B cell (primary cell): ENCODE results near the gene FNDC3A. TPM values are rescaled to one million over a fixed set of nuclear protein-coding genes. Genes with fewer than 3 reads are reported as not detected.
"Not testable (repeated sequence)": the region's sequence is repeated elsewhere in the genome, so short reads cannot be mapped to it uniquely, and the experiment has no call there.

Source experiments
- ATAC-seq: fragments of 200-7000 bp; cut with Tn5 transposase; one replicate; pipeline ENCODE4 v1.10.0; 2021; ENCODE audit warnings: low read depth, mild to moderate bottlenecking, moderate number of reproducible peaks, moderate library complexity
- CTCF ChIA-PET: fragments of 350-600 bp; sonication (Branson Sonifier 250); formaldehyde crosslinking; loops from one replicate; lab custom pipeline; 2021; ENCODE audit warnings: antibody characterized with exemption, inconsistent platforms; lab: Charles Lee
- POLR2A ChIA-PET: fragments of 350-600 bp; sonication (Branson Sonifier 250); formaldehyde crosslinking; loops from one replicate; lab custom pipeline; 2021; ENCODE audit warnings: antibody characterized with exemption; lab: Charles Lee
- DNase-seq: peaks from one replicate; pipeline ENCODE4 v3.0.0; 2013
- H2AFZ ChIP-seq: 2 replicates; pipeline ENCODE4 v1.6.1; 2012; ENCODE audit warnings: mild to moderate bottlenecking, low read depth, low read length; ENCODE audit not compliant: insufficient read depth, poor library complexity, severe bottlenecking
- H3K27ac ChIP-seq, 2 donors: 1 replicate in 1 of 2; 2 replicates in 1 of 2; pipeline ENCODE4 v1.5.1; 2012 to 2013; ENCODE audit warnings: low read length in 2 of 2, mild to moderate bottlenecking in 2 of 2, moderate library complexity in 1 of 2
- H3K27me3 ChIP-seq, 4 experiments: fragments of 200-600 bp in 1 of 4; sonication (generic) in 1 of 4; replicated peaks in 1 of 4; 1 replicate in 2 of 4; 2 replicates in 2 of 4; pipeline versions ENCODE4 v1.6.1 to v1.7.0; 2013 to 2016; ENCODE audit warnings: low read length in 3 of 4, mild to moderate bottlenecking in 2 of 4, mixed read lengths in 1 of 4, moderate library complexity in 1 of 4; ENCODE audit not compliant: insufficient read depth in 4 of 4, control insufficient read depth in 3 of 4; ENCODE audit errors: control extremely low read depth in 1 of 4
- H3K36me3 ChIP-seq, 2 experiments: replicated peaks in 1 of 2; 1 replicate in 1 of 2; 2 replicates in 1 of 2; pipeline versions ENCODE4 v1.6.1 to v1.7.1; 2013; ENCODE audit warnings: low read length in 1 of 2; ENCODE audit not compliant: insufficient read depth in 2 of 2, control insufficient read depth in 1 of 2; ENCODE audit errors: control extremely low read depth in 1 of 2, extremely low read depth in 1 of 2
- H3K4me1 ChIP-seq, 2 donors: fragments of 200-600 bp in 1 of 2; sonication (generic) in 1 of 2; 1 replicate in 1 of 2; 2 replicates in 1 of 2; pipeline versions ENCODE4 v1.5.1 to v1.6.1; 2013 to 2017; ENCODE audit warnings: low read length in 2 of 2; ENCODE audit not compliant: control insufficient read depth in 2 of 2, insufficient read depth in 2 of 2
- H3K4me2 ChIP-seq: replicated peaks from 2 replicates; pipeline ENCODE3; 2012; ENCODE audit warnings: mild to moderate bottlenecking, low read depth, low read length; ENCODE audit not compliant: poor library complexity, severe bottlenecking
- H3K4me3 ChIP-seq, 5 experiments: fragments of 200-600 bp in 1 of 5; sonication (generic) in 1 of 5; 1 replicate in 3 of 5; 2 replicates in 2 of 5; pipeline versions ENCODE4 v1.5.1 to v1.7.0; 2011 to 2016; ENCODE audit warnings: low read length in 4 of 5, mild to moderate bottlenecking in 4 of 5, low read depth in 2 of 5, control low read depth in 1 of 5, moderate library complexity in 1 of 5; ENCODE audit not compliant: insufficient read depth in 1 of 5; ENCODE audit errors: control extremely low read depth in 1 of 5, extremely low read depth in 1 of 5
- H3K79me2 ChIP-seq: fragments of 200-600 bp; sonication (generic); one replicate; pipeline ENCODE4 v1.6.0; 2016; ENCODE audit warnings: low read length; ENCODE audit not compliant: control insufficient read depth, insufficient read depth
- H3K9ac ChIP-seq: fragments of 200-600 bp; sonication (generic); 2 replicates; pipeline ENCODE4 v1.6.1; 2017; ENCODE audit warnings: mild to moderate bottlenecking, low read length, moderate library complexity
- H3K9me3 ChIP-seq, 3 donors: one replicate each; pipeline versions ENCODE4 v1.6.1 to v1.7.1; 2013; ENCODE audit warnings: low read length in 2 of 3; ENCODE audit not compliant: control insufficient read depth in 2 of 3, insufficient read depth in 1 of 3; ENCODE audit errors: control extremely low read depth in 1 of 3
- H4K20me1 ChIP-seq: 2 replicates; pipeline ENCODE4 v1.6.0; 2012; ENCODE audit warnings: mild to moderate bottlenecking, low read length; ENCODE audit not compliant: insufficient read depth, control insufficient read depth, poor library complexity, severe bottlenecking
- H3K27ac Mint-ChIP-seq: one replicate; pipeline ENCODE4 v1.8.0; 2021; ENCODE audit warnings: mixed read lengths
- H3K27me3 Mint-ChIP-seq: one replicate; pipeline ENCODE4 v1.8.0; 2021; ENCODE audit warnings: mixed read lengths
- H3K4me1 Mint-ChIP-seq: one replicate; pipeline ENCODE4 v1.8.0; 2021; ENCODE audit warnings: mixed read lengths
- H3K4me3 Mint-ChIP-seq: one replicate; pipeline ENCODE4 v1.8.0; 2021; ENCODE audit warnings: mixed read lengths
- H3K9me3 Mint-ChIP-seq: one replicate; pipeline ENCODE4 v1.8.0; 2022; ENCODE audit warnings: mixed read lengths; ENCODE audit not compliant: insufficient read depth
- EZH2 ChIP-seq: IDR thresholded peaks from 2 replicates; pipeline ENCODE4 v1.6.1; 2012; ENCODE audit warnings: borderline replicate concordance, low read depth, mild to moderate bottlenecking, moderate library complexity, low read length; ENCODE audit not compliant: insufficient read depth, poor library complexity, severe bottlenecking
- WGBS: methylation state at CpG from one replicate; pipeline ENCODE4 v1.1.5; 2013; ENCODE audit warnings: missing lambda C conversion rate; ENCODE audit not compliant: insufficient coverage; 5-methylcytosine and 5-hydroxymethylcytosine counted together
- intact Hi-C: fragments of 100-400 bp; cut with micrococcal nuclease; formaldehyde crosslinking; loops from one replicate; pipeline ENCODE4 v1.10.0; 2022
- polyA plus RNA-seq: library from polyadenylated mRNA; depleted of rRNA; stranded (reverse); fragments of >200 nt; gene quantifications from 2 replicates; pipeline ENCODE4 v1.2.3, GENCODE V29; 2012
- total RNA-seq, 2 donors: library from RNA; stranded (reverse); fragments of 120-200 nt in 1 of 2; gene quantifications; 1 replicate in 1 of 2; 2 replicates in 1 of 2; pipeline versions ENCODE4 v1.2.3 to v1.2.4, GENCODE V29; 2013 to 2022
- TF ChIP-seq, protein P1 (sequence below): fragments of 200-600 bp; IDR thresholded peaks from one replicate; pipeline ENCODE4 v1.8.0; 2022; ENCODE audit warnings: antibody characterized with exemption, mild to moderate bottlenecking

The FNDC3A gene
- total and polyA plus RNA-seq, 2 donors (not counting 1 experiment from before 2014, with no cell fraction given), result 13.5 to 37.1 TPM

DNA sequence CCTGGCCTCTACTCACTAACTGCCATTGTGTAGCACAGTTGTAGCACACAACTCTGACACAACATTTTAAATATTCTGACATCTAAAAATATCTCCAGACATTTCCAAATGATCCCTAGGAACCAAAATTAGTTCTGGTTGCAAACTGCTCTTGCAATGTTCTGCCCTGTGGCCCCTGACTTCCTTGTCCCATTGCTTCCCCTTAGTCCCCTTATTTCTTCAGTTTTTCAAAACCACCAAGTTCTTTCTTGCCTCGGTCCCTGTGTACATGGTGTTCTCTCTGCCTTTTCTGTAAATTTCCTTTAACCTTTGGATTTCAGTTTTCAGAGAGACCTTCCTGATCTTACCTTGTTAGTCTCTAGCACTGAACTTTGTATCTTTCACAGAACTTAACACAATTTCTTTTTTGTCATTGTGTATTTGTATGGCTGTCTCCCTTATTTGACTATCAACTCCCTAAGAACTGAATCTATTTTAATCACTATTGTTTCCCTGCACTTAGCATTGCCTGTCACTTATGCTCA is 156.8 kb downstream of the FNDC3A start:
- H2AFZ ChIP-seq, result no peak overlapping the region
- WGBS, result 100% methylated on average over 1 of the region's 1 CpG
- no peak overlapping the region for H3K4me3 ChIP-seq
- no peak overlapping the region for H3K27ac ChIP-seq
- Mint-ChIP-seq H3K27me3 (no peaks in the 10 kb centered on the region), H3K9me3 (no peaks in the 10 kb centered on the region), H3K27ac (no peak overlapping the region), H3K4me1 (no peaks in the 10 kb centered on the region), H3K4me3 (no peak overlapping the region)
- ChIA-PET POLR2A (no interaction called here), CTCF (no interaction called here)
- no peak overlapping the region for H3K9ac ChIP-seq
- H3K27me3 ChIP-seq, result no peaks in the 10 kb centered on the region
- no peak for DNase-seq
- TF ChIP-seq, protein P1, sequence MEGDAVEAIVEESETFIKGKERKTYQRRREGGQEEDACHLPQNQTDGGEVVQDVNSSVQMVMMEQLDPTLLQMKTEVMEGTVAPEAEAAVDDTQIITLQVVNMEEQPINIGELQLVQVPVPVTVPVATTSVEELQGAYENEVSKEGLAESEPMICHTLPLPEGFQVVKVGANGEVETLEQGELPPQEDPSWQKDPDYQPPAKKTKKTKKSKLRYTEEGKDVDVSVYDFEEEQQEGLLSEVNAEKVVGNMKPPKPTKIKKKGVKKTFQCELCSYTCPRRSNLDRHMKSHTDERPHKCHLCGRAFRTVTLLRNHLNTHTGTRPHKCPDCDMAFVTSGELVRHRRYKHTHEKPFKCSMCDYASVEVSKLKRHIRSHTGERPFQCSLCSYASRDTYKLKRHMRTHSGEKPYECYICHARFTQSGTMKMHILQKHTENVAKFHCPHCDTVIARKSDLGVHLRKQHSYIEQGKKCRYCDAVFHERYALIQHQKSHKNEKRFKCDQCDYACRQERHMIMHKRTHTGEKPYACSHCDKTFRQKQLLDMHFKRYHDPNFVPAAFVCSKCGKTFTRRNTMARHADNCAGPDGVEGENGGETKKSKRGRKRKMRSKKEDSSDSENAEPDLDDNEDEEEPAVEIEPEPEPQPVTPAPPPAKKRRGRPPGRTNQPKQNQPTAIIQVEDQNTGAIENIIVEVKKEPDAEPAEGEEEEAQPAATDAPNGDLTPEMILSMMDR, result no peak
- no peak for TF ChIP-seq EZH2
- H3K4me1 ChIP-seq, result no peaks in the 10 kb centered on the region
- intact Hi-C loops, result no loop called here
- H4K20me1 ChIP-seq, result no peaks in the 10 kb centered on the region
- peaks cover 15 to 38% of the 10 kb centered on the region in 2 experiments for H3K36me3 ChIP-seq
- no peak overlapping the region for H3K4me2 ChIP-seq
- H3K79me2 ChIP-seq, result no peaks in the 10 kb centered on the region
- no peak for ATAC-seq
- no peaks in the 10 kb centered on the region for H3K9me3 ChIP-seq

DNA sequence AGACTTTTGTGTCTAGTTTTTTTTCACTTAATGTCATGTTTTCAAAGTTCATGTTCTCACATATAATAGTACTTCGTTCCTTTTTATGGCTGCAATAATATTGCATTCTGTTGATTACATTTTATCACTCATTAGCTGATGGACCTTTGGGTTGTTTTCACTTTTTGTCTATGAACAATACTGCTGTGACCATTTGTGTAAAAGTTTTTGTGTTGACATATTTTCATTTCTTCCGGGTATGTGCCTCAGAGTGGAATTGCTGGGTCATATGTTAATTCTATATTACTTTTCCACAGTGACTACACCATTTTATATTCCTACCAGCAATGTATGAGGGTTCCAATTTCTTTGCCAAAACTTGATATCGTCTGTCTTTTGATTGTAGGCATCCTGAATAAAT is 158.6 kb downstream of the FNDC3A start:
- ATAC-seq (no peak), DNase-seq (no peak)
- WGBS, result no CpG with 5 or more reads among the region's 3 CpGs
- intact Hi-C loops, result no loop called here
- Histone ChIP-seq H3K9ac (no peak overlapping the region), H3K79me2 (no peaks in the 10 kb centered on the region), H3K27ac (no peak overlapping the region), H3K36me3 (peaks cover 12 to 52% of the 10 kb centered on the region in 2 experiments), H3K4me1 (no peaks in the 10 kb centered on the region), H4K20me1 (no peaks in the 10 kb centered on the region), H3K9me3 (no peaks in the 10 kb centered on the region), H3K27me3 (no peaks in the 10 kb centered on the region), H3K4me3 (no peak overlapping the region), H2AFZ (no peak overlapping the region), H3K4me2 (no peak overlapping the region)
- H3K9me3 Mint-ChIP-seq, result no peaks in the 10 kb centered on the region
- CTCF ChIA-PET, result no interaction called here
- POLR2A ChIA-PET, result no interaction called here
- TF ChIP-seq, protein P1, result no peak
- no peak for TF ChIP-seq EZH2
- no peak overlapping the region for H3K4me3 Mint-ChIP-seq
- no peak overlapping the region for H3K27ac Mint-ChIP-seq
- no peaks in the 10 kb centered on the region for H3K27me3 Mint-ChIP-seq
- H3K4me1 Mint-ChIP-seq, result no peaks in the 10 kb centered on the region

DNA sequence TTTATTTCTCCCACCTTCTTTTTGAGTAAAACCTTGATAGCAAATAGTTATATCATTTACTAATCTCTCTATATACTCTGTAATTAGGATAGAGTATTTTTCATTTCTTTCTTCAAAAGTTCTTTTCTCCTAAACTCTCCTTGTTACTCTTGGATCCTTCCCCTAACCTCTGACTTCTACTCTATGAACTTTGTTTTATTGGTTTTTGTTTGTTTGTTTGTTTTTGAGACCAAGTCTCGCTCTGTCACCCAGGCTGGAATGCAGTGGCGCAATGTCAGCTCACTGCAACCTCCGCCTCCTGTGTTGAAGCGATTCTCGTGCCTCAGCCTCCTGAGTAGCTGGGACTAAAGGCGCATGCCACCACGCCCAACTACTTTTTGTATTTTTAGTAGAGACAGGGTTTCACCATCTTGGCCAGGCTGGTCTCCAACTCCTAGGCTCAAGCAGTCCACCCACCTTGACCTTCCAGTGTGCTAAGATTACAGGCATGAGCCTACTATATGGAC is 161.5 kb downstream of the FNDC3A start:
- H3K4me2 ChIP-seq, H3K27ac ChIP-seq, ATAC-seq, H3K27ac Mint-ChIP-seq, H3K9ac ChIP-seq, H3K4me1 Mint-ChIP-seq, H2AFZ ChIP-seq, H3K4me3 Mint-ChIP-seq, H3K4me1 ChIP-seq, H3K79me2 ChIP-seq, H3K27me3 ChIP-seq, H3K4me3 ChIP-seq, H3K27me3 Mint-ChIP-seq, H4K20me1 ChIP-seq, H3K9me3 ChIP-seq, DNase-seq, H3K9me3 Mint-ChIP-seq, POLR2A ChIA-PET, intact Hi-C loops: not testable (repeated sequence)
- WGBS, result 100% methylated on average over 2 of the region's 7 CpGs
- H3K36me3 ChIP-seq, result peaks cover 17 to 59% of the 10 kb centered on the region in 2 experiments
- CTCF ChIA-PET, result interaction anchor here (1.1 kb wide), 1 partner anchor 9 kb away, joined by 3 read pairs; no protein-coding TSS in a partner anchor
